Measurements from ENCODE around the gene HNRNPK. TPM values are rescaled to one million over a fixed set of nuclear protein-coding genes. Genes with fewer than 3 reads are reported as not detected.

Gene HNRNPK
- total and polyA plus RNA-seq, 2 of the 13 experiments (the other 11 are each of a cell fraction or from before 2014, with no cell fraction given) = 321 to 712 TPM

- TF ChIP-seq, protein P1, sequence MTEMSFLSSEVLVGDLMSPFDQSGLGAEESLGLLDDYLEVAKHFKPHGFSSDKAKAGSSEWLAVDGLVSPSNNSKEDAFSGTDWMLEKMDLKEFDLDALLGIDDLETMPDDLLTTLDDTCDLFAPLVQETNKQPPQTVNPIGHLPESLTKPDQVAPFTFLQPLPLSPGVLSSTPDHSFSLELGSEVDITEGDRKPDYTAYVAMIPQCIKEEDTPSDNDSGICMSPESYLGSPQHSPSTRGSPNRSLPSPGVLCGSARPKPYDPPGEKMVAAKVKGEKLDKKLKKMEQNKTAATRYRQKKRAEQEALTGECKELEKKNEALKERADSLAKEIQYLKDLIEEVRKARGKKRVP (CRISPR knock-in tag; IDR thresholded peaks at IDR 0.05) = no peak
- TF ChIP-seq MAZ (IDR thresholded peaks at IDR 0.05; ENCODE audit: borderline replicate concordance, low read depth, low read length) (no peak), MAZ (CRISPR knock-in tag; IDR thresholded peaks at IDR 0.05; ENCODE audit: low read depth) (no peak), MTERF4 (CRISPR knock-in tag; IDR thresholded peaks at IDR 0.05) (no peak), NONO (IDR thresholded peaks at IDR 0.05) (no peak), NONO (CRISPR knock-in tag; conservative IDR thresholded peaks at IDR 0.05) (peak; percentile 67), ZNF383 (CRISPR knock-in tag; IDR thresholded peaks at IDR 0.05; ENCODE audit: borderline replicate concordance) (no peak), KLF12 (CRISPR knock-in tag; IDR thresholded peaks at IDR 0.05; ENCODE audit: borderline replicate concordance) (no peak), ZNF567 (CRISPR knock-in tag; IDR thresholded peaks at IDR 0.05; ENCODE audit: borderline replicate concordance) (no peak; the same call in 1 of the 2 replicates), ZNF598 (CRISPR knock-in tag; IDR thresholded peaks at IDR 0.05; ENCODE audit: borderline replicate concordance) (no peak), ZNF589 (CRISPR knock-in tag; conservative IDR thresholded peaks at IDR 0.05) (no peak; the same call in 1 of the 2 replicates), ZNF232 (CRISPR knock-in tag; IDR thresholded peaks at IDR 0.05; ENCODE audit: borderline replicate concordance) (no peak), IKZF1 (IDR thresholded peaks at IDR 0.05) (no peak), HOXD1 (CRISPR knock-in tag; IDR thresholded peaks at IDR 0.05) (no peak), TCF12 (IDR thresholded peaks at IDR 0.05) (no peak), TCF12 (CRISPR knock-in tag; IDR thresholded peaks at IDR 0.05) (no peak; the same call in 1 of the 2 replicates), SAP130 (CRISPR knock-in tag; IDR thresholded peaks at IDR 0.05; ENCODE audit: low read depth) (no peak), THYN1 (CRISPR knock-in tag; IDR thresholded peaks at IDR 0.05; ENCODE audit: borderline replicate concordance, low read depth) (no peak), ZBTB10 (CRISPR knock-in tag; IDR thresholded peaks at IDR 0.05; ENCODE audit: borderline replicate concordance) (no peak), DMAP1 (CRISPR knock-in tag; IDR thresholded peaks at IDR 0.05) (peak; percentile 14)
- TF ChIP-seq, protein P2, sequence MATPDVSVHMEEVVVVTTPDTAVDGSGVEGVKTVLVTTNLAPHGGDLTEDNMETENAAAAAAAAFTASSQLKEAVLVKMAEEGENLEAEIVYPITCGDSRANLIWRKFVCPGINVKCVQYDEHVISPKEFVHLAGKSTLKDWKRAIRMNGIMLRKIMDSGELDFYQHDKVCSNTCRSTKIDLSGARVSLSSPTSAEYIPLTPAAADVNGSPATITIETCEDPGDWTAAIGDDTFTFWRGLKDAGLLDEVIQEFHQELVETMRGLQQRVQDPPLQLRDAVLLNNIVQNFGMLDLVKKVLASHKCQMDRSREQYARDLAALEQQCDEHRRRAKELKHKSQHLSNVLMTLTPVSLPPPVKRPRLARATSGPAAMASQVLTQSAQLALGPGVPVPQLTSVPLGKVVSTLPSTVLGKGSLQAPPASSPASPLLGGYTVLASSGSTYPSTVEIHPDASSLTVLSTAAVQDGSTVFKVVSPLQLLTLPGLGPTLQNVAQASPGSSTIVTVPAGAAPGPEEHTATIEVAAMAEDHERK (CRISPR knock-in tag; IDR thresholded peaks at IDR 0.05; ENCODE audit: low read depth) = no peak
- TF ChIP-seq, protein P3, sequence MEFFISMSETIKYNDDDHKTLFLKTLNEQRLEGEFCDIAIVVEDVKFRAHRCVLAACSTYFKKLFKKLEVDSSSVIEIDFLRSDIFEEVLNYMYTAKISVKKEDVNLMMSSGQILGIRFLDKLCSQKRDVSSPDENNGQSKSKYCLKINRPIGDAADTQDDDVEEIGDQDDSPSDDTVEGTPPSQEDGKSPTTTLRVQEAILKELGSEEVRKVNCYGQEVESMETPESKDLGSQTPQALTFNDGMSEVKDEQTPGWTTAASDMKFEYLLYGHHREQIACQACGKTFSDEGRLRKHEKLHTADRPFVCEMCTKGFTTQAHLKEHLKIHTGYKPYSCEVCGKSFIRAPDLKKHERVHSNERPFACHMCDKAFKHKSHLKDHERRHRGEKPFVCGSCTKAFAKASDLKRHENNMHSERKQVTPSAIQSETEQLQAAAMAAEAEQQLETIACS (CRISPR knock-in tag; IDR thresholded peaks at IDR 0.05) = no peak
These were observed at the start of gene HNRNPK (continued) for GRCh38 chr9:83979812-83980394.

Data from HepG2 (cell line).